ENCODE data around the gene GTF3C5.
"Not testable (repeated sequence)": the region's sequence is repeated elsewhere in the genome, so short reads cannot be mapped to it uniquely, and the experiment has no call there.

Gene GTF3C5

GRCh38 chr9:132996526-132996925 lies 34.3 kb upstream of the GTF3C5 start:
- DNase-seq, result no peak

- no peak for DNase-seq
Measured at GRCh38 chr9:132997591-132997990, 33.2 kb upstream of the GTF3C5 start.

DNA sequence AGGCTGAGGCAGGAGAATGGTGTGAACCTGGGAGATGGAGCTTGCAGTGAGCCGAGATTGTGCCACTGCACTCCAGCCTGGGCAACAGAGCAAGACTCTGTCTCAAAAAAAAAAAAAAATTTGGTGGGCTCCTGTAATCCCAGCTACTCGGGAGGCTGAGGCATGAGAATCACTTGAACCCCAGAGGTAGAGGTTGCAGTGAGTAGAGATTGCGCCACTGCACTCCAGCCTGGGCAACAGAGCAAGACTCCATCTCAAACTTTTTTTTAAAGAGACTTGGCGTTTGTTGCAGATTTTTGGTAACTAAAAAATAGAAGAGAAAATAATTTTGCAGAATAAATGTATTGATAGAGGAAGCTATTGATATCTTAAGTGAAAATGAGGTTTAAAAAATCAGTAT lies 32.6 kb upstream of the GTF3C5 start:
- DNase-seq, result not testable (repeated sequence)

- DNase-seq, result no peak
Measured at GRCh38 chr9:132998831-132999635, 31.8 kb upstream of the GTF3C5 start.

DNA sequence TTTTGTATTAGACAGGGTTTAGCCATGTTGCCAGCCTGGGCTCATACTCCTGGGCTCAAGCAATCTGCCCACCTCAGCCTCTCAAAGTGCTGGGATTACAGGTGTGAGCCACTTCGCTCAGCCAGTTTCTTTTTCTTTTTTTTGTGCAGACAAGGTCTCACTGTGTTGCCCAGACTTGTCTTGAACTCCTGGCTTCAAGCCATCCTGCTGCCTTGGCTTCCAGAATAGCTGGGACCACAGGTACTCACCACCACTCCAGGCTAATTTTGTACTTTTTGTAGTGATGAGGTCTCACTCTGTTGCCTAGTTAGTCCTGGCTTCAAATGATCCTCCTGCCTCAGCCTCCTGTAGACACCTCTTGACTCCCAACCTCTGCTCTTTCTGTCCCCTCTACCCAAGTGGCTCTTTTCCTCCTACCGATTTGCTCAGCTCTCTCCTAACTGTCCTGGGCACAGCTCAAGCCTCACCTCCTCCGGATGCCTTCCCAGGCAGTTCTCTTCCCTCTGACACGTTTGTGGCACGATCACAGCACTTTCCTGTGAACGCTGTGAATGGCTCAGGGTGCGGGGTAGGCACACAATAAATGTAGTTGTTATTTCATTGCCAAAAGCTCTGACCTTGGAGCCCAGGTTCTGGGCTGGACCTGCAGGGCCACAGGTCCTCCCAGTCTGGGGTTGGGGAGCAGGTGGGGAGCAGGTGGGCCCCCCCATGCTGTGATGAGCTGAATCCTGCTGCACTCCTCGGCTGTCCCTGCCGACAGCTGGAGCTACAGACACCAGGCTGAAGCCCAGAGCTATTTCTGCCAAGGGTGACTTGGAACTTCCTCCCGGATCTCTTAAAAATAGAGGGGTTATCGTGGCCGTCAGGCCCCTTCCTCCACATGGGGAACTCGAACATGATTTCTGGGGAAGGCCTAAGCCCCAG lies 28.4 kb upstream of the GTF3C5 start:
- no peak for DNase-seq

DNA sequence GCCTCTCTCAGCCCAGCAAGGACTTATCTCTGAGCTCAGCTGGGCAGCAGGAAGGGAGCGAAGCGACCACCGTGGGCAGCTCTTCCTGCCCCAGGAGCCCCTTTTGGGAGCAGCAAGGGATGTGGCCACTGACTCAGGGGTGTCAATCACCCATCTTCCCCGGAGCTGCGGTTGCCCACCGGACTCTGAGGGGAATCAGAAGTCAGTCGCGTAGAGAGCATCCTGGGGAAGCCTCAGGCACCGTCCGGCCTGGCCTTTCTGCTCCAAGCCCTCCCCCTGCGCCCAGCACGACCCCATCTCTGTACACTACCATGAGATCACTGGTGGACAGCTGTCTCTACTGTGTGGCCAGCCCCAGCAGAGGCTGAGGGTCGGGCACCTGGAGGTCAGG lies 27.7 kb upstream of the GTF3C5 start:
- DNase-seq, result no peak

GRCh38 chr9:133003671-133004090 lies 27.1 kb upstream of the GTF3C5 start:
- DNase-seq, result no peak

- no peak for DNase-seq
Measured at GRCh38 chr9:133004091-133004998, 26.5 kb upstream of the GTF3C5 start.

- DNase-seq, result no peak
Measured at GRCh38 chr9:133004999-133005760, 25.6 kb upstream of the GTF3C5 start.

DNA sequence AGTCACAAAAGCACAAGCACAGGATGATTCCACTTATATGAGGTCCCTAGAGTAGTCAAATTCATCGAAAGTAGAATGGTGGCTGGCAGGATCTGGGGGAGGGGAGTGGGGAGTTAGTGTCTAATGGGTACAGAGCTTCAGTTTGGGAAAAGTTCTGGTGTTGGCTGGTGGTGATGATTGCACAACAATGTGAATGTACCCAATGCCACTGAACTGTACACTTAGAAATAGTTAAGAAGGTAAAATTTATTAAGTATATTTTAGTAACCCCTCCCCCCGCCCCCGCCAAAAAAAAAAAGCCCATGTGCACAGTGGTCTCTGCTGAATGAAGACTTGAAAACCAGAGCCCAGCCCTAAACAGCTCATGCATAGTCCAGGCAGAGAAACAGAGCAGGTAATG lies 24.8 kb upstream of the GTF3C5 start:
- no peak for DNase-seq

- no peak for DNase-seq
Measured at GRCh38 chr9:133006731-133007352, 24.0 kb upstream of the GTF3C5 start.

DNA sequence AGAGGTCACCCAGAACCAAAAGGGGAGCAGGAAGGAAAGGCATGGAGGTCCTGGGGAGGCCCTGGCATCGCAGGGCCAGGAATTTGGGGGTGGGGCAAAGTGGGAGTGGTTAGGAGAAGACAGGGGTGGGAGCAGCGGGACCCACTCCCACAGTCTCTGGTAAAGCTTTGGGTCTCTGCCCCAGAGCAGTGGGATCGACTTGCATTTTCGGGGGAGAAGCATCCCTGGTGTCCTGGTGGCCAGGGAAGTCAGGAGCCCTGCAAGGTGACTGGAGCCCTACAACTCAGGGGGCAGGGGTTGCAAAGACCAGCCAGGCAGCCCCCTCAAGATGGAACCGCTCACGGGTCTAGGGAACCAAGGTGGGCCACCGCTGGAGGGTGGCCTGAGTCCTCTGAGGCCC lies 22.4 kb upstream of the GTF3C5 start:
- no peak for DNase-seq

- no peak for DNase-seq
Measured at GRCh38 chr9:133008824-133009223, 22.0 kb upstream of the GTF3C5 start.

DNA sequence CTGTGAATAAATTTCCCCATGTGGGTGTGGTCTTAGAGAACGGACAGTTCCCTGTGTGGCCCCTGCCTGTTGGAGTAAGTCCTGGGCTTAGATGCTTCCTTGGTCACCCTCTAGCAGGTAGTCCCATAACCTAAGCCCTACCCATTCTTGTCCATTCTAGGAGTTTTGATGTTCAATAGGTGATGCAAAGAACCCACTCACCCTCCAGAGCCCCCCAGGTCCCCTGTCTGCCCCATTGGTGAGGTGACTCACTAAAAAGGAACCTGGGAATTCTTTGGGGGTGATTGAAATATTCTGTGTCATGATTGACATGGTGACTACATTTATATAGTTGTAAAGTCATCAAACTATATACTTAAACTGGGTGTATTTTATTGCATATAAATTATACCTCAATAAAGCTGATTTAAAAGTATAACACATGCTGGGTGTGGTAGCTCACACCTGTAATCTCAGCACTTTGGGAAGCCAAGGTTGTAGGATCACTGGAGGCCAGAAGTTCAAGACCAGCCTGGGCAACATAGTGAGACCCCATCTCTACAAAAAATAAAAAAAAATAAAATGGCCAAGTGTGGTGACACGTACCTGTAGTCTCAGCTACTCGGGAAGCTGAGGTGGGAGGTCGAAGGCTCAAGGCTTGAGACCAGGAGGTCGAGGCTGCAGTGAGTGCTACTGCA lies 20.8 kb upstream of the GTF3C5 start:
- no peak for DNase-seq

GRCh38 chr9:133014696-133015095 lies 16.1 kb upstream of the GTF3C5 start:
- no peak for DNase-seq

- DNase-seq, result no peak
Measured at GRCh38 chr9:133023117-133023890, 7.5 kb upstream of the GTF3C5 start.

GRCh38 chr9:133026426-133026825 lies 4.4 kb upstream of the GTF3C5 start:
- DNase-seq, result no peak

GRCh38 chr9:133027134-133027533 lies 3.7 kb upstream of the GTF3C5 start:
- DNase-seq, result no peak

GRCh38 chr9:133028221-133028620 lies 2.6 kb upstream of the GTF3C5 start:
- DNase-seq, result no peak

- no peak for DNase-seq
Measured at GRCh38 chr9:133029994-133030316, 842 bp upstream of the GTF3C5 start.

DNA sequence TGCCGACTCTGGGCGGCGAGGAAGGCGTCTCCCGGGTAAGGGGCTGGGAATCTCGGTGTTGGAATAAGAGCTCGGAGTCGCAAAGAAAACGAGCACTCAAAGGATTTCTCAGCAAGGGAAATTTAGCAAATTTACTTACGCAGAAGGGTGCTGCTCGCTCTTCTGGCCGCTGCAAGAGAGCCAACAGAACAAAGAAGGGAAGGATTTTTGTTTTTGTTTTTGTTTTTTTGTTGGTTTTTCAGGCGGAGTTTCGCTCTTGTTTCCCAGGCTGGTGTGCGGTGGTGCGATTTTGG lies 279 bp downstream of the GTF3C5 start:
- no peak for DNase-seq
